Small intestine (tissue), 7 donors: ENCODE measurements around the gene AGBL3. TPM values are rescaled to one million over a fixed set of nuclear protein-coding genes. Genes with fewer than 3 reads are reported as not detected.
"Not testable (repeated sequence)": the region's sequence is repeated elsewhere in the genome, so short reads cannot be mapped to it uniquely, and the experiment has no call there.

Experiments used
- DNase-seq, 2 donors: peaks; one replicate each; pipeline versions ENCODE4 v3.0.0 to v3.0.0-alpha.2; 2013
- FAIRE-seq: peaks from 2 replicates; lab custom pipeline; 2012; peaks lifted over from hg19 to GRCh38; lab: Jason Lieb, UNC
- H3K27ac ChIP-seq, 3 donors: one replicate each; pipeline ENCODE4 v1.5.1; 2013; ENCODE audit warnings: low read length in 2 of 3, mild to moderate bottlenecking in 2 of 3, control low read depth in 1 of 3, inconsistent platforms in 1 of 3, low read depth in 1 of 3, moderate library complexity in 1 of 3
- H3K27me3 ChIP-seq, 3 donors: one replicate each; pipeline ENCODE4 v1.6.1; 2013; ENCODE audit warnings: low read length in 3 of 3, inconsistent platforms in 1 of 3; ENCODE audit not compliant: control insufficient read depth in 3 of 3, insufficient read depth in 3 of 3
- H3K36me3 ChIP-seq, 3 donors: one replicate each; pipeline ENCODE4 v1.6.1; 2013; ENCODE audit warnings: low read length in 3 of 3, inconsistent platforms in 1 of 3, low read depth in 1 of 3, mild to moderate bottlenecking in 1 of 3, moderate library complexity in 1 of 3; ENCODE audit not compliant: control insufficient read depth in 3 of 3, insufficient read depth in 2 of 3
- H3K4me1 ChIP-seq, 3 donors: one replicate each; pipeline ENCODE4 v1.6.1; 2013; ENCODE audit warnings: low read length in 2 of 3, inconsistent platforms in 1 of 3, low read depth in 1 of 3, mild to moderate bottlenecking in 1 of 3, moderate library complexity in 1 of 3; ENCODE audit not compliant: control insufficient read depth in 3 of 3, insufficient read depth in 2 of 3
- H3K4me3 ChIP-seq, 3 donors: one replicate each; pipeline ENCODE4 v1.5.1; 2013; ENCODE audit warnings: low read length in 3 of 3, control low read depth in 1 of 3, inconsistent platforms in 1 of 3, low read depth in 1 of 3, mild to moderate bottlenecking in 1 of 3, moderate library complexity in 1 of 3
- H3K9me3 ChIP-seq, 2 donors: one replicate each; pipeline ENCODE4 v1.6.1; 2013; ENCODE audit warnings: low read depth in 1 of 2, low read length in 1 of 2; ENCODE audit not compliant: control insufficient read depth in 2 of 2, insufficient read depth in 1 of 2
- WGBS, 3 donors: extraction: QIAGEN DNeasy Blood & Tissue Kit; methylation state at CpG; one replicate each; pipeline ENCODE4 v1.1.7; 2013; 5-methylcytosine and 5-hydroxymethylcytosine counted together
- polyA plus RNA-seq, 4 donors: library from polyadenylated mRNA; stranded (reverse) in 3 of 4; unstranded in 1 of 4; fragments of 200-250 nt in 3 of 4; fragments of 120-200 nt in 1 of 4; gene quantifications; one replicate each; pipeline versions ENCODE4 v1.2.1 to v1.2.3, GENCODE V29; 2013
- donor health status: healthy with polysubstance abuse.
- donor health status: control.
- donor health status: control.
- donor health status: Bipolar disorder and iron deficiency.
- donor health status: healthy.

Gene AGBL3
- polyA plus RNA-seq, 4 donors, result 0.27 to 3.8 (median 0.88) TPM

DNA sequence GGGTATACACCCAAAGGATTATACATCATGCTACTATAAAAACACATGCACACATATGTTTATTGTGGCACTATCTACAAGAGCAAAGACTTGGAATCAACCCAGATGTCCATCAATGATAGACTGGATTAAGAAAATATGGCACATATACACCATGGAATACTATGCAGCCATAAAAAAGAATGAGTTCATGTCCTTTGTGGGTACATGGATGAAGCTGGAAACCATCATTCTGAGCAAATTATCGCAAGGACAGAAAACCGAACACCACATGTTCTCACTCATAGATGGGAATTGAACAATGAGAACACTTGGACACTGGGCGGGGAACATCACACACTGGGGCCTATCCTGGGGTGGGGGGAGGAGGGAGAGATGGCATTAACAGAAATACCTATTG, 4.7 kb upstream of the AGBL3 start:
- not testable (repeated sequence) for DNase-seq, H3K27ac ChIP-seq, H3K27me3 ChIP-seq, H3K4me3 ChIP-seq, H3K36me3 ChIP-seq, FAIRE-seq, H3K9me3 ChIP-seq, H3K4me1 ChIP-seq
- WGBS, 3 donors, result 93 to 98% (median 96%) methylated on average over 3 of the region's 3 CpGs

DNA sequence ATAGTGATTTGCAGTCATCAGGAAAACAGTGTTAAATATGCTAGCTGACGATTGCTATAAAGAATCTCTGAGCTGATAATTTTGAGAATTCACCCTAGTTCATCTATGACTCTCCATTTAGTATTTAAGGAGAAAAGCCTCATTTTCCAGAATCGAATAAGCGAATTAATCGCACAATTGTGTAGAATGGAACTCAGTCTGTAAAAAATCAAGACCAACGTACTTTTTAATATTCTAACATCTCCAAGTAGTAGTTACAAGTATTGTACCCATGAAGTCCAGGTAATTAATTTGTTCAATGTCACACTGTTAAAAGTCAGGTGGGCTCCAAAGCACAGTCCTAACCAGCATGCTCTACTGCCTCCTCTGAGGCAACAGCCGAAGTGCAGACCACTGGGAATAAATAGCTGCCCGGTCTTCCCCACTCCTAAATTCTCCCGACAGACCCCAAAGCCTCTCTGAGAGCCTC, 380 bp upstream of the AGBL3 start:
- DNase-seq (no peak), FAIRE-seq (no peak)
- Histone ChIP-seq H3K27me3 (no peaks in the 10 kb centered on the region), H3K4me3 (peak overlapping the region; percentile 67 to 83 (median 68)), H3K4me1 (peaks cover 0 to 3% (median 0%) of the 10 kb centered on the region in 3 donors), H3K36me3 (no peaks in the 10 kb centered on the region), H3K9me3 (no peaks in the 10 kb centered on the region), H3K27ac (peak overlapping the region in 2 of 3 donors; percentile 81 to 94)
- 45 to 53% (median 48%) methylated on average over 8 of the region's 8 CpGs for WGBS, 3 donors

DNA sequence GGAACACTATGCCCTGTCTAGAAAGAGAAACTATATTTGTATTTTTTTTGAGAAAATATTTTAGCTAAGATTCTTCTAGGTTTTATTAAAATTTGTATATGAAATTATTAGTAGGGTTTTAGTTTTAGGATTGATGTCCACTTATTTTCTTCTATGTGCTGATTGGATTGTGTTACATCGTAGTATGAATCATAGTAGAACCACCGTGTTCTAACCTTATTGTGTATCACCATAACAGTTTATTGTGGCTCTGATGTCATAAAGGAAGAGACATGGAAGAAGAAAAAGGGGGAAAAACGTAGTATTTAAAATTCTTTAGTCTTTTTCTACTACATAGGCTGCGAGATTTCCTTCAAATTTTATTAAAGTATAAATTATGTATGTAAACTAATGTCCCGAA, 1.9 kb downstream of the AGBL3 start:
- Histone ChIP-seq H3K4me3 (no peak overlapping the region), H3K9me3 (no peaks in the 10 kb centered on the region), H3K4me1 (peaks cover 0 to 13% (median 0%) of the 10 kb centered on the region in 3 donors), H3K27ac (no peak overlapping the region), H3K27me3 (no peaks in the 10 kb centered on the region), H3K36me3 (no peaks in the 10 kb centered on the region)
- WGBS, 3 donors, result 83 to 93% (median 89%) methylated on average over 5 of the region's 5 CpGs
- DNase-seq (no peak), FAIRE-seq (no peak)

DNA sequence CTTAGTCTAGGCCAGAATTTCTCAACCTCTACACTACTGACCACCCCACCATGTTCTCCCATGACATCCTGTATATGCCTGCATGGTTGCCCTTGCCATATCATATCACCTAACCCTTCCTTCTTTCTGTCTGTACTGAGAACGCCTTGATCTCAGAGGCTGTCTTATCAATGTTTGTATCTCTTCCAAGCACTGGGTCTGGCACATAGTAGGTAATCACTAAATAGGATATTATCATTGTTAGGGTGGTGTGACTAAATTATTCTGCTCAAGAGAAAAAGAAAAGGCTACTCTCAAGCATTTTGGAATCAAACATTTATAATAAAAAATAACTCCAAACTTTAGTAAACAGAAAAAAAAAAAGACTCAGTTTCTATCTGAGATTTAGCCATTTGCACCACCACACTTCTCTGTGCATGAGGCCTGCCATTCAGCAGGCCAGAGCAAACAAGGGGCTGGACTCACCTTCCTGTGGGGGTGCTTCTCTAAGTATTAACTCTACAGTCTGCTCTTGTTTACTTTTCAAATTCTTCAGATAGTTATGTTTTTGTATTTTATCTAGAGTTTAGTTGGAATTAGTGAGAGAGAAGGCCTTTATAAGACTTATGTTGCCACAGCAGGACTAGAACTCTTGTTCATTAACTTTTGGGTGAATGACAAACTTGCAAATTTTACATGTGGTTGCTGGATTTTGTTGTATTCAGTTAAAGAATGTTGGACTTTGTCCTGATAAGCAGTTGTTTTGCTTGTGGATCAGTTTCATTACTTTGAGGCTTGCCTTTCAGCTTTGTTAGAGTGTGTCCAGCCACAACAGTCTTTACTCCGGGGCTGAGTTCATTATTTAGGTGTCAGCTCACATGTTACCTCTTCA, 5.4 kb downstream of the AGBL3 start:
- DNase-seq (peak; percentile 8 to 35), FAIRE-seq (no peak)
- Histone ChIP-seq H3K4me1 (peaks cover 0 to 13% (median 0%) of the 10 kb centered on the region in 3 donors), H3K9me3 (no peaks in the 10 kb centered on the region), H3K27me3 (no peaks in the 10 kb centered on the region), H3K4me3 (no peak overlapping the region), H3K36me3 (peaks cover 0 to 3% (median 0%) of the 10 kb centered on the region in 3 donors), H3K27ac (peak overlapping the region in 2 of 3 donors; percentile 3 to 41)
- 47 to 64% (median 57%) methylated on average over 2 of the region's 2 CpGs for WGBS, 3 donors

DNA sequence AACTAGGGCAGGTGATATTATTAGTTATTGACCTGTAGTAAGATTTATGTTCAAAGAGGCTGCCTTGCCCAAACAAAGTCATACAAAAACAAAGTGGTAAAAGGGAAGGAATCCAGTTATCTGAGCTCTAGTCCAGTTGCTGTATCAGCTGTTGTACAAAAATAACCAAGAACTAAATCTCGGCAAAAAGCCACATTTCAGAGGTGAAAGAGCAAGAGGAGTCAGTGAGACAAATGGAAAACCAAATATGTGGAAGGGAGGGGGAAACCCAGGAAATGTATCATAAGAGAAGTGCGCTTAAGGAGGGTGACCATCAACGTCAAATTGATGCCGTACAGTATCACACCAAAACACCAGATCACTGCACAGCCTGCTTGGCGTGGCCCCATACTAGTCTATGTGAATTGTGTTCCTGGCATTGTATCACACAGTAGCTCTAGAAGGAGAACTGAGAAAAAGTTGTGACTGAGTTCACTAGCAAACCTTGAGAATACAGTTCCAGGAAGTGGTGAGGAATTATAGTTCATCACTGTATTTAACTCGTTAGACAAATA, 6.4 kb downstream of the AGBL3 start:
- Histone ChIP-seq H3K4me3 (no peak overlapping the region), H3K27ac (peak overlapping the region in 1 of 3 donors; percentile 68), H3K9me3 (no peaks in the 10 kb centered on the region), H3K4me1 (peaks cover 0 to 13% (median 4%) of the 10 kb centered on the region in 3 donors), H3K27me3 (no peaks in the 10 kb centered on the region), H3K36me3 (peaks cover 0 to 3% (median 0%) of the 10 kb centered on the region in 3 donors)
- WGBS, 3 donors, result 58 to 79% (median 59%) methylated on average over 6 of the region's 6 CpGs
- DNase-seq, result no peak
- FAIRE-seq, result no peak

DNA sequence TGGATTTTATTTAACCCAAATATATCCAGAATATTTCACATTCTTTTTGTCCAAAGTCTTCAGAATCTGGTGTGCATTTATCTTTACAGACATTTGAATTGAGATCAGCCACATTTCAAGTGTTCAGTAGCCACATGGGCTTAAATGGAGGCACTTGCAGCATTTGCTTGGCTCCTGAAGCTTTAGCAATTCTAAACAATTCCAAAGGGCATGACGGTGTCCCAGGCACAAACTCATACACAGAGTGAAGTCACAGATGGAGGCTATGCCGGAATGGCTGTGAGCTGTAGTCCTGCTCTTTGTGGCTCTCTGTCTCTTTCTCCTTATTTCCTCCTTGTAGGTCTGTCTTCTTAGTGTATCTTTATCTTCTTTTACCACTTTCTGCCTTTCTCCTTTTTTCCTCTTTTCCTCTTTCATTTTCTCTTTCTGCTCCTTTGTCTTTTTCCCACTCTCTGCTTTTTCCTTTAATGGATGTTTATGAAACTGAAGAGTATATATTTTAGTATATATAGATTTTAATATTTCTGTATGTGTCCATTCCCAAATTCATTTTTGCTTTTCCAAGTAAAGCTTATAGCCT, 7.7 kb downstream of the AGBL3 start:
- Histone ChIP-seq H3K4me3 (no peak overlapping the region), H3K4me1 (peaks cover 0 to 13% (median 4%) of the 10 kb centered on the region in 3 donors), H3K36me3 (peaks cover 0 to 3% (median 0%) of the 10 kb centered on the region in 3 donors), H3K9me3 (no peaks in the 10 kb centered on the region), H3K27ac (peak overlapping the region in 1 of 3 donors; percentile 68), H3K27me3 (no peaks in the 10 kb centered on the region)
- DNase-seq (no peak), FAIRE-seq (no peak)
- WGBS, 3 donors, result 77 to 92% (median 91%) methylated on average over 2 of the region's 2 CpGs

DNA sequence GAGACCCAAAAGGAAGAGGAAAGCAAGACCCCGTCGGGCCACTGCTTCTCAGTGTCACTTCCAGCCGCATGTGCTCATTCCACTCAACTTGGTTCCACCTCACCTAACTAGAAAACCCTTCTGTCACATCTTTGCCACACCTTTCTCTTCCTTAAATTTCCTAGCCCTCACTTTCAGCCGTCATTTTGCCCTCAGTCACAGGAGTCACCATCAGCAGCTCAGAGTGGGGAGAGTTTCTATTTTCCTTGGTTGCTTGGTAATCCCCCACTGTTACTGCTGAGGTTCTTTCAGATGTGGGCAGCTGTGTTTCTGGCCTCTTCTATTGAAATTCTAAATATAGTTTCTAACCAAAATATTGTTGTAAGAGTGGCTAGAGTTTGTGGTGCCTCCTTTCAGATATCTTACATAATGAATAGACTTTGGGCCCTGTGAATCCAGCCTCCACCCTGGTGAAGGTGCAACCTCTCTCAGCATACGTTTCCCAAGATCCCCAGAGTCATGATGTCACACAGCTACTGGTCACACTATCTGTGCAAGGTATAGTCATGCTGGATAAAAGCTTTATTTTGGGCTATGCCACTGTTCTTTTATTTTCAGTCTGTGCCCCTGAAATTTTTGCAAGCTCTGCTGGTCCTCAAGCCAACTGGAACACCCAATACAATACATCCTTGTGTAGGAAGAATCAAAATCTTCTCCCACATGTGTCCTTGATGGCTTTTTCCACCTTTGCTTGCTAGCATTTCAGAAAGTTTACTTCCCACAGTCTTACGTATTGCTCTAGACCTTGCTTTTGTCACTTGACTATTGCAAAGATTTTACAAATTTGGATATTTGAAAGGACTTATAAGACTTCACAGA, 9.2 kb downstream of the AGBL3 start:
- no peak overlapping the region for H3K4me3 ChIP-seq
- H3K4me1 ChIP-seq, result peaks cover 0 to 13% (median 4%) of the 10 kb centered on the region in 3 donors
- H3K27me3 ChIP-seq, result no peaks in the 10 kb centered on the region
- no peaks in the 10 kb centered on the region for H3K9me3 ChIP-seq
- 53 to 68% (median 60%) methylated on average over 6 of the region's 6 CpGs for WGBS, 3 donors
- H3K36me3 ChIP-seq, result peaks cover 0 to 3% (median 0%) of the 10 kb centered on the region in 3 donors
- DNase-seq, result peak in 1 of 2 donors; percentile 22
- H3K27ac ChIP-seq, result peak overlapping the region in 2 of 3 donors; percentile 17 to 80
- FAIRE-seq, result no peak
